ENCODE results near the gene IL36B. TPM values are rescaled to one million over a fixed set of nuclear protein-coding genes. Genes with fewer than 3 reads are reported as not detected.

Gene IL36B
- total RNA-seq, 1 donor from 2014 or later, result not detected

DNA sequence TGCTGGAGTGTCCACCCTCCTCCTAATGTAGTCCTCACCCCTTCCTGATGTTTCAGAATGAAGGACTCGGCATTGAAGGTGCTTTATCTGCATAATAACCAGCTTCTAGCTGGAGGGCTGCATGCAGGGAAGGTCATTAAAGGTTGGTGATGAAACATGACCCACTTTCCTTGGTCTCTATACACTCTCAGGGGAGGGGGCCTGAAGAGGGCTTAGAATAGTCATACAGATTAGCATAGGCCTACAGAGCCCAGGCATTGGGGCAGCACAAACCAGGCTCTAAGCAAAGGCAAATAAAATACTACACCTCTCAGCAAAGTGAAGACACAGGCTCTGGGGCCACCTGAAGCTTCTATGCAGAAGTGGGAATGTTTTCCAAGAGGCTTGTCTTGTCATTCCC, 8.1 kb upstream of the IL36B start:
- DNase-seq (ENCODE audit: low spot score), result no peak
- TF ChIP-seq, protein P1, sequence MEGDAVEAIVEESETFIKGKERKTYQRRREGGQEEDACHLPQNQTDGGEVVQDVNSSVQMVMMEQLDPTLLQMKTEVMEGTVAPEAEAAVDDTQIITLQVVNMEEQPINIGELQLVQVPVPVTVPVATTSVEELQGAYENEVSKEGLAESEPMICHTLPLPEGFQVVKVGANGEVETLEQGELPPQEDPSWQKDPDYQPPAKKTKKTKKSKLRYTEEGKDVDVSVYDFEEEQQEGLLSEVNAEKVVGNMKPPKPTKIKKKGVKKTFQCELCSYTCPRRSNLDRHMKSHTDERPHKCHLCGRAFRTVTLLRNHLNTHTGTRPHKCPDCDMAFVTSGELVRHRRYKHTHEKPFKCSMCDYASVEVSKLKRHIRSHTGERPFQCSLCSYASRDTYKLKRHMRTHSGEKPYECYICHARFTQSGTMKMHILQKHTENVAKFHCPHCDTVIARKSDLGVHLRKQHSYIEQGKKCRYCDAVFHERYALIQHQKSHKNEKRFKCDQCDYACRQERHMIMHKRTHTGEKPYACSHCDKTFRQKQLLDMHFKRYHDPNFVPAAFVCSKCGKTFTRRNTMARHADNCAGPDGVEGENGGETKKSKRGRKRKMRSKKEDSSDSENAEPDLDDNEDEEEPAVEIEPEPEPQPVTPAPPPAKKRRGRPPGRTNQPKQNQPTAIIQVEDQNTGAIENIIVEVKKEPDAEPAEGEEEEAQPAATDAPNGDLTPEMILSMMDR (IDR thresholded peaks at IDR 0.05; ENCODE audit: unreplicated experiment), result no peak
- Mint-ChIP-seq H3K4me1 (ENCODE audit: unreplicated experiment) (no peaks in the 10 kb centered on the region), H3K36me3 (ENCODE audit: low read depth, unreplicated experiment) (peaks cover 1% of the 10 kb centered on the region), H3K9me3 (ENCODE audit: unreplicated experiment) (no peaks in the 10 kb centered on the region), H3K4me3 (ENCODE audit: unreplicated experiment) (no peak overlapping the region), H3K27me3 (ENCODE audit: unreplicated experiment) (peaks cover 9% of the 10 kb centered on the region), H3K27ac (ENCODE audit: unreplicated experiment) (no peak overlapping the region)

DNA sequence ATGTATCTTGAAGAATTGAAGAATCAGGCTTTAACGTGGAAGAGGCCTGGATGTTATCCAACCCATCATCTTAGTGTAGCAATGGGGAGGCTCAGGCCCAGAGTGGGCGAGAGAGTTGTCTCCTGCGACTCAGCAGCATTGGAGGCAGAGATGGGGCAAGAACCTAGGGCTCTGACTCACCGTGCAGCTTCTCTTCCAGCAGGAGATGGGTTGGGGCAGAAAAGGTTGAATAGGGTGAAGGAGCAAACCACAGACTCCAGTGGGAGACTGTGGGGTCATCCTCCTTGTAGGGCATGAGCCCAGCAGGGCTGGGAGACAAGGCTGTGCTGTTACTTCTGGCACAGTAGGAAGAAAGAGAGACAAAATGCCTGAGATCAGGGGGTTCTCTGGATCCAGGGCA, 7.7 kb upstream of the IL36B start:
- Mint-ChIP-seq H3K4me3 (ENCODE audit: unreplicated experiment) (no peak overlapping the region), H3K9me3 (ENCODE audit: unreplicated experiment) (no peaks in the 10 kb centered on the region), H3K27me3 (ENCODE audit: unreplicated experiment) (peaks cover 9% of the 10 kb centered on the region), H3K36me3 (ENCODE audit: low read depth, unreplicated experiment) (peaks cover 5% of the 10 kb centered on the region), H3K4me1 (ENCODE audit: unreplicated experiment) (no peaks in the 10 kb centered on the region), H3K27ac (ENCODE audit: unreplicated experiment) (no peak overlapping the region)
- DNase-seq (ENCODE audit: low spot score), result no peak
- TF ChIP-seq, protein P1 (IDR thresholded peaks at IDR 0.05; ENCODE audit: unreplicated experiment), result no peak

DNA sequence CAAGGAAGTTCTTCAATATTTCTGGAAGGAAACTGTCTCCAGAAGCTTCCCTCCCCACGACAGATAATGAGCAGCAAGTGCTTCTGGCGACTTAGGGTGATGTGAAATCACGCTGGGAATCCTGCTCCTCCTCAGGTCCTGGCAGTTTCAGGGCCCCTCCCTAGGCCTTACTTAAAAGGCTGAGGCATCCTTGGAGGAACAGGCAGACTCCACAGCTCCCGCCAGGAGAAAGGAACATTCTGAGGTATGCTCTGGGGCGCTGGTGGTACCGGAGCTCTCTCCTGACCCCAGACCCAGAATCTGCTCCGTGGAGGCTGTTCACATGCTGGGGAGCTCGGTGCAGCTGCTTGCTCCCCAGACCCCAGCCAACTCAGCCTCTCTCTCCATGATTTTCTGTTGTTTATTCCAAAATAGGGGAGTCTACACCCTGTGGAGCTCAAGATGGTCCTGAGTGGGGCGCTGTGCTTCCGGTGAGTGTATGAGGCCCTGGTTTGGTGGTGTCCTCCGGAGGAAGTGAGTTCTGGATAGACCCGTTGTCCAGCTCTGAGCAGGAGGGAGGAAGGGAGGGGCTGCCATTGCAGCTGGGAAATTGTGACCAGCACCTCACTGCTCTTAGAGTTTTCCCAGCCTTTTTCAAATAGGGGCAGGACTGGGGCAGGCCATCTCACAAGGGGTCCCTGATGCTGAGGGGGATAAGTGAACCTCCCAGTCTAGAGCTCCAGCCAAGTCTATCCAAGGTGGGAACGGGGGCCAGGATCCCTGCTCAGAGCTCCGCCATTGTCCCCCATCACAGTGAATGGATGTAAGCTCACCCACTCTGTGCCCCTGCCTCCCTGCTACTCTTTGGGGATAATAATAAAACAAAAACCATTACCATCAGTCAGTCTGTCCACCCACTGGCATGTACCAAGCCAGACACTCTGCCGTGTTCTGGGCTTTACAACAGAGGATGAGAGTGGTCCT, 6.6 kb upstream of the IL36B start, which contains the start of gene IL36RN:
Gene IL36RN (plus strand): TSS at position 201 of the 963 bp plus-strand sequence. CDS start 241 bp downstream, at position 442.
- TF ChIP-seq, protein P1 (IDR thresholded peaks at IDR 0.05; ENCODE audit: unreplicated experiment), result no peak
- Mint-ChIP-seq H3K9me3 (ENCODE audit: unreplicated experiment) (peaks cover 6% of the 10 kb centered on the region), H3K4me3 (ENCODE audit: unreplicated experiment) (no peak within 1 kb of the TSS), H3K36me3 (ENCODE audit: low read depth, unreplicated experiment) (peaks cover 8% of the 10 kb centered on the region), H3K4me1 (ENCODE audit: unreplicated experiment) (no peaks in the 10 kb centered on the region), H3K27me3 (ENCODE audit: unreplicated experiment) (peaks cover 9% of the 10 kb centered on the region), H3K27ac (ENCODE audit: unreplicated experiment) (no peak within 1 kb of the TSS)
- DNase-seq (ENCODE audit: low spot score), result no peak

DNA sequence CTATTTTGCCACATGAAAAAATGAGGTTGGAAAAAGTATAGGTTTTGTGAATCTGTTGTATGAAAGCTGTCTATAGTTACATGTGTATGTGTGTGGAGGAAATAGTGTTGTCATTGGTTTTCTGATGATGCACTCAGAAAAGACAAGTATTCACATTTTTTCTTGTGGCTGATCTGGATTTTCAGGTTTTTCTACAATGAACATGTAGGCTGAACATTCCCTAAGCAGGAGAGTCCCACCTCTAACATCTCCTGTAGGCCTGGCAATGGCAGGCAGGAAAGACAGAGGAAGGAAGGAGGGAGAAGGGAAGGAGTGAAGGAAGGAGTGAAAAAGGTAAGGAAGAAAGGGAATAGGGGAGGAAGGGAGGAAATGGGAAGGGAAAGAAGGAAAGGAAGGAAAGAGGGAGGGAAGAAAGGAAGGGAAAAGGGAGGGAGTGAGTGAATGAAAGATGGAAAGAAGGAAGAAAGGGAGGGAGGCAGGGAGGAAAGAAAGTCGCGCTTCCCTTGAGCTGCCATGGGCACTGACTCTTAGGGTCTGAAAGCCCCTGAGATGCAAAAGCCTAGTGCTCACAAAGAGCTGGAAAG, 5.8 kb upstream of the IL36B start:
- no peak for DNase-seq (ENCODE audit: low spot score)
- H3K27me3 Mint-ChIP-seq (ENCODE audit: unreplicated experiment), result peaks cover 9% of the 10 kb centered on the region
- H3K9me3 Mint-ChIP-seq (ENCODE audit: unreplicated experiment), result peaks cover 12% of the 10 kb centered on the region
- no peak overlapping the region for H3K4me3 Mint-ChIP-seq (ENCODE audit: unreplicated experiment)
- peaks cover 12% of the 10 kb centered on the region for H3K36me3 Mint-ChIP-seq (ENCODE audit: low read depth, unreplicated experiment)
- no peak overlapping the region for H3K27ac Mint-ChIP-seq (ENCODE audit: unreplicated experiment)
- TF ChIP-seq, protein P1 (IDR thresholded peaks at IDR 0.05; ENCODE audit: unreplicated experiment), result no peak
- no peaks in the 10 kb centered on the region for H3K4me1 Mint-ChIP-seq (ENCODE audit: unreplicated experiment)

DNA sequence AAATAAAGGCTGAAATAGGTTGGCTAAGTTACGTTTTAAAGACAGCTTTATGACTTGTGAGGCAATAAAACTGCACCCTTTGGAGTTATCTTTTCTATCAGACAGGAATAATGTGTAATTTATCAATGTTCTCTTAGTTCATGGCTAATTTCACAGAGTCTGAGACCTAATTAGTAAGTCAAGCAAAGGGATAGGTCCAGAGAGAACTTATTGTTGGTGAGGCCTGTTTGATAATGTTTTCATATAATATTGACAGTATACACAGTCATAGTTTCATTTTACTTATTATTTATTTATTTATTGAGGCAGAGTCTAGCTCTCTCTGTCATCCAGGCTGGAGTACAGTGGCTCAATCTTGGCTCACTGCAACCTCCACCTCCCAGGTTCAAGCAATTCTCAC, 4.5 kb upstream of the IL36B start:
- DNase-seq (ENCODE audit: low spot score), result no peak
- peaks cover 12% of the 10 kb centered on the region for H3K36me3 Mint-ChIP-seq (ENCODE audit: low read depth, unreplicated experiment)
- H3K4me1 Mint-ChIP-seq (ENCODE audit: unreplicated experiment), result no peaks in the 10 kb centered on the region
- H3K4me3 Mint-ChIP-seq (ENCODE audit: unreplicated experiment), result no peak overlapping the region
- peaks cover 8% of the 10 kb centered on the region for H3K27me3 Mint-ChIP-seq (ENCODE audit: unreplicated experiment)
- TF ChIP-seq, protein P1 (IDR thresholded peaks at IDR 0.05; ENCODE audit: unreplicated experiment), result no peak
- H3K27ac Mint-ChIP-seq (ENCODE audit: unreplicated experiment), result no peak overlapping the region
- H3K9me3 Mint-ChIP-seq (ENCODE audit: unreplicated experiment), result peaks cover 12% of the 10 kb centered on the region
